Activated CD8-positive, alpha-beta memory T cell treated with anti-CD3 and anti-CD28 coated beads, Interleukin-2, amount 50 U/mL, for 1 hour (primary cell): Measurements from ENCODE around the gene CLEC2L.

ENCODE experiments used
- DNase-seq: peaks from one replicate; pipeline ENCODE4 v3.0.0-alpha.2; 2020; ENCODE audit errors: extremely low read depth

CLEC2L gene

DNA sequence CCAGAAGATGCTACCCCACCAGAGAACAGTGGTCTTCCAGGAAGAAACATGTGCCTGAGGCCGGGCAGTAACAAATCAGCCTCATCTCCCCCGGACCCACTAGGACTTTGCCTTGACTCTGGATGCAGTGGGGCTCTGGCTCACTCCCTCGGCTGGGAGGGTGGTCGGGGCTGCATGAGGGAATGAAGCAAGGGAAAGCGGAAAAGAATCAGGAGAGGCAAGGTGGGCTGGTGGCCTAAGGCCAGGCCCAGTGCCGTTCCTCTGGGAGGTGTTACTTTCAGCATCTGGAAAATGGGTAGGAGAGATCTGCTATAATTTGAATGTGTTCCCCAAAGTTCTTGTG, 51.8 kb downstream of the CLEC2L start:
- DNase-seq: no peak

DNA sequence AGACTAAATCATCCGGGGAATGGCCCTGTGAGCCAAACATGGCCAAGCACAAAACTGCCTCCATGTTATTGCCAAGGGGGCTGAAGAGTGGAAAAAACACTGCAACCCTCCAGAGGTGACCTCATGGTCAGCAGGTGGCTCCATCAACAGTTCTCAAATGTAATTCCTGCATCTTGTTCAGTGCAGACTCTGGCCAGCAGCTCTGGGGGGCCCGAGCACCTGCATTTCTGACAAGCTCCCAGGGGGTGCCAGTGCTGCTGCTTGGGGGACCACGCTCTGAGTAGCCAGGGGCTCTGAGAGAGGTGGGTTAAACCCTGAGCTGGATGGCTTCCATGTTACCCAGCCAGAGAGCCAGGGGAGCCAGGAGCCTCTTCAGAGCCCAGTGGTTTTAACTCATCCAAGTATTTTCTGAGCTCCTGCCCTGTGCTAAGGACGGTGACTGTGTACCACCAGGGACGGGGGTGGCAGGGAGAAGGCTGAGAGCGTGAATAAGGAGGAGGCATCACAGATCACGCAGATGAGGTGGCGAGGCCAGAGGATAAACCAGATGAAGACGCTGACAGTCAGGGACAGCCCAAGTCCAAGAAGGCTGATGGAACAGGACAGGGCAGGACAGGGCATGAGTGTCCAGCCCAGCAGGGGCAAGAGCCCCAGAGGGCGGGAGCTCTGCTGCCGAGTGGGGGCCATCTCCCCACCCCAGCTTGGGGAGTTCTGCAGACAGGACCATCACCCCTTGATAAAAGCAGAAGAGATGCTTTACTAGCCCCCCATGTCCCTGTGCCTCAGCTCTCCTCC, 52.9 kb downstream of the CLEC2L start:
- DNase-seq: no peak

DNA sequence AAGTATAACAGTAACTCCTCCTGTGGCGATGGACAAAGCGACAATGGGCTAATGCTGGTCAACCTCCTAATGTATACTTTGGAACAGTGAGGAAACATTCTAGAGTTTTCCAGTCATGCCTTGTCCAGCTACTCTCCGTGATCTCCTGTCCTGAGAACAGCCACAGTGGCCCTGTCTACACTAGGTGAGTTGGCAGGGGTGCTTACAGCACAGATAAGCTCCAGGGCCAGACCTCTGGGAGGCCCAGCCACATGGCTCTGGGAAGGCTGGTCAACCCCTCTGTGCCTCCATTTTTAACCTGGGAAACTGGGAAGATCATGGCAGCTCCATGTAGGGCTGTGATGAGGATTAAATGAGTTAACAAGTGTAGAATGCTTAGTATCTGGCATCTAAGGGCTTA, 57.0 kb downstream of the CLEC2L start:
- DNase-seq: no peak

DNA sequence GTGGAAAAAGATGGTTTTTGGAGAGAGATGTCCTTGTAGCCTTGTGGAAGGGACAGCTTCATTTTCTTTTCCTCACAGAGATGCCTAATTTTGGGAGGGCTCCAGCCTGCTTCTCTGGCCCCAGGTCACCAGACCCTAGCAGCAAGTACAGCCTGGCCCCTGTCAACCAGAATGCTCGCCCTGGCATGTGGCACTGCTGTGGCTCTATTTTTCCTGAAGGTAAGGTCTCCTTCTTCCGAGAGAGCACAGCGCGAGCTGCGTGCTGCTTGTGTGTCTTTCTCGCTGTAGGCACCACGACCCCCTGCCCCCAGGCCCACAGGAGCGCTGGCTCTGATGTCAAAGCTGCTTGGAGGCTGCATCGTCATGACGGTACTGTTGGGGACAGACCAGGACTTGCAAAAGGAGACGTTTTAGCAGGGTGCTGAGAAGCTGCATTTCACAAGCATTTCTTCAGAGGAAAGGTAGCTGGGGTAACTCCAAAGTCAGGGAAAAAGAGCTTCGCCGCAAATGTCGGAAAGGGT, 58.7 kb downstream of the CLEC2L start:
- DNase-seq: no peak

DNA sequence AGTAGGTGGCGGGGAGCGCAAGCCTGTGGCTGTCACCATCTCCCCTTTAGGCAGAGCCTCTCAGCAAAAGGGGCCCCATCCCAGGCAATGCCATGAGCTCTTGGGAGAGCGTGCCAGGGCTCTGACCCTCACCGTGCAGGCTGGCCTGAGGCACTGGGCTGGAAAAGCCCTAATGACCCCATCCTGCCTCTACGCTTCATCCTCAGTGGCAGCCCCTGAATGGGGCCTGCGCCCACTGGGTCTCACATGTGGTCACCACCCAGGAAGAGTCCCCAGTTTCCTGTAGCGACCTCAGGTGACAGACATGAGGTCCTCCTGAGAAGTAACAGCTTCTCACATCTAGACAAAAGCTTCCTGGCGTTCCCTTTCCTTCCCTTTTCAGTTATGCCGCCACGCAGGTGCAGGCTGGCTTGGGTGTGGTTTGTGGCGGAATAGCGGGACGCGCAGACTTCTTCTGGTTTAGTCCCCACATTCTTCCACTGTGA, 59.2 kb downstream of the CLEC2L start:
- DNase-seq: no peak

DNA sequence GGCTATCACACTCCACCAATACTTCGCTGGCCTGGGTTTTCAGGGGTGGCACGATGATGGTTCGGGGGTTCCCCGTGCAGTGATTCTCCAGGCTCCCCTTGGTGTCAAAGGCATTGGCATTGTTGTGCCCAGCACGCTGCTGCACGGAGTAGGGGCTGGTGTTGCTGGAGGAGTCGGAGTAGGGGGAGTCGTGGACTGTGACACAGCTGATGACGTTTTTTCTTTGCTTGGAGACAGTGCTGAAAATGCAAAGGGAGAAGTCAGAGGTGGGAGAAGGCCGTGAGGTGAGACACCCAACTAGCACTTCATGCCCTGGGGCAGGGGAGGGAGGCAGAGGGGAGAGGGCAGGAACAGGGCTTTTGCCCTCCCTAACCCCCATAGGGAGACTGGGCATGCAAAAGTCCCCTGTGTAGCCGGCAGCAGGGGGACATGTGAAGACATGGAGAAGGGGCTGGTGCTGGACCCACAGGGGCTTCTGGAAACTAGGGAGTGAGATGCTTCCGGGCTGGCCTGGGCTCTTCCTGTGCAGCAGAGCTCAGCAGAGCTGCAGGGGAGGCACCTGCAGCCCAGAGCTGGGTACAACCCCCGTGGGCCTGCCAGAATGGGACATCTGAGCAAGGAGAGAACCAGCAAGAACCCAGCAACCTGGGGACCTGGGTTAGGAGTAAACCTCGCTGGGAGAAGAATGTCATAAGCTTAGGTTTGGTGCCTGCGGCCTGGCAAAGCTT, 60.5 kb downstream of the CLEC2L start:
- no peak for DNase-seq

DNA sequence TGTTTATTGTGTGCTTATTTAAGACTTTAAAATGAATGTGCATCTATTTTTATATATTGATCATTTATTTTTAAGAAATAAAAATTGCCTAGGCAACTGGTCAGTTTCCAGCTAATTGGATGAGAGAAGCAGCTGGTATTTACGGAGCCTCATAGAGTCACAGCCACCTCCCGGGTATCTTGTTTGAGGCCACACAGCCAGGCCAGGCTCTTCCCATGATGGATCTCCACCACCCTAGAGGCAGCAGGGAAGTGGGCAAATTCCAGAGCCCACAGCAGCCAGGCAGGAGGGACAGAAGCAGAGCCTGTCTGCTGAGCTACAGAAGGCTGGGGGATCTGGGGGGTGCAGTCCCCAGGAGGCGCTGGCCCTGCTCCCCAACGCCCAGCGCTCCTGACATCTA, 61.6 kb downstream of the CLEC2L start:
- no peak for DNase-seq

DNA sequence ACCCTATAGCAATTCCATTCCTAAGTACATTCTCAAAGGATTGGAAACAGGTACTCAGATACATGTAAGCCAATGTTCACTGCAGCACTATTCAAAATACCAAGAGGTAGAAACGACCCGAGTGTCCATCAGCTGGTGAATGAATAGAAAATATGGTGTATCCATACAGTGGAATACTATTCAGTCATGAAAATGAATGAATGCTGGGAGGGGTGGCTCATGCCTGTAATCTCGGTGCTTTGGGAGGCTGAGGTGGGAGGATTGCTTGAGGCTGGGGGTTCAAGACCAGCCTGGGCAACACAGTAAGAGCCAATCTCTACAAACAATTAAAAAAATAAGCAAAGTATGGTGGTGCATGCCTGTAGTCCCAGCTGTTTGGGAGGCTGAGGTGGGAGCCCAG, 62.8 kb downstream of the CLEC2L start:
- no peak for DNase-seq

DNA sequence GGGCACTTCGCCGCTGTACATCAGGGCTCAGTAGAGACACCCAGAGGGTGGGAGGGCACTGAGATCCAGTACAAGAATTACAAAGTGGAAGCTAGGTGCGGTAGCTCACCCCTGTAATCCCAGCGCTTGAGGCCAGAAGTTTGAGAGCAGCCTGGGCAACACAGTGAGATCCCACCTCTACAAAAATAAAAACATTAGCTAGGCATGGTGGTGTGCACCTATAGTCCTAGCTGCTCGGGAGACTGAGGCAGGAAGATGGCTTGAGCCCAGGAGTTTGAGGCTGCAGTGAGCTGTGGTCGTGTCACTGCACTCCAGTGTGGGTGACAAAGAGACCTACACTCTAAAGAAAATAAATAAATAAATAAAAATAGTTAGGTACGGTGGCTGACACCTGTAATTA, 64.0 kb downstream of the CLEC2L start:
- no peak for DNase-seq

DNA sequence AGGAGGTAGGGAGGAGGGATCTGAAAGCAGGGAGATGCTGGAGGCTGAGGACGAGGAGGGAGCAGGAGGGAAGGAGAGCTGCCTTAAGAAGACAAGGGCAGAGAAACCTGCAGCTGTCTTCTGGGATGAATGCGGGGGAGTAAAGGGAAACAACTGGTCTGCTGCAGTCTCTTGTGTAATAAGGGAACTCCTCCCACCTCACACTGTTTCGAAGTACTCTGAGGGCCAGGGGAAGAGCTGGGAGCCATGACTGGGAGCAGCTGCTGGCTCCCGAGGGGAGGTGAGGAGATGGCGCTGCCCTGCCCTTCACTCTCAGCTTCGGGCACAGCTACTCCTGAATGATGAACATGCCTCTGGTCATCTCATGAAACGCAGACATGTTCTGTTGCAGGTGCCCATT, 65.1 kb downstream of the CLEC2L start:
- no peak for DNase-seq

DNA sequence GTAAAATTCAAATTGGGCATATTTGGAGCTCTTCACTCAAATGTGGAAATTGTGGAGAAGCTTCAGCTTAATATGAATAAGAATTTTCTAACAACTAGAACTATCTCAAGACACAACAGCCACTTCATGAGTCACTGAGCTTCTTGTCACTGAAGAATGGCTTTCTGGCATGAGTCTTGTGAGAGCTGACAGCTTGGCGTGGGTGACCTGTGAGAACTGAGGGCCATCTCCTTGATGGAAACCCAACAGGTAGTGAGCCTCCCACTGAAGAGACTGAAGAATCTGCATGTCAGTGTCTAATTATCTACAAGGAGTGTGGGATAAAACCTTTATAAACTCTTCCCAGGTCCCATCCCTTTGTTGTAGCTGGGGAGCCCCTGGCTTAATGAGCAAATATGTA, 66.0 kb downstream of the CLEC2L start:
- DNase-seq: no peak

DNA sequence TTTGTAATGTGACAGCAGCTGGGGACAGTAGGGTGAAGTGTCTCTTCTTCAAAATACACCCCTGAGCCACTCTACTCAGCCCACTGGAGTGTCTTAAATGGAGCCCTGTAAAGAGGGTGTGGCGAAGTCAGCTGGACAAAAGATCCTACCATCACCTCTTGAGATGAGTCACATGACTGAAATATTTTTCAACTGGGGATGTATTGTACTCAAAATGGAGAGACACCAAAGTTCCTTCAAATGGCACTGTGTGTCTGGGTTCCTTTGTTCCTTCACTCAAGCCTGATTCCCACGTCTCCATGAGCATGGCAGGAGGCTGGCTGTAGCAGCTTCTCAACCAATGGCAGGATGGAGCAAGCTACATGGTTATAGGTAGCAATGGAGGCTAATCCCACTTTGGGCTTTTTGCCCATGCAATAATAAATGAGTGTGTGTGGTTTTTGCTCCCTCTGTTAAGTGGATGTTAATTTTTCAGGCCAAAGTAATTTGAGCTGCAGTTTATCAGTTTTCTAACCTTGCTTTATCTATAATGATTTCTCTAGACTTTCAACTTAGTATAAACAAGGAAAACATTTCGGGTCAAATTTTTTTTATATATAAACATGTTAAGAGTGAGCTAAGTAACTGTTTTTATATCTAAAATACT, 68.2 kb downstream of the CLEC2L start:
- DNase-seq: no peak

DNA sequence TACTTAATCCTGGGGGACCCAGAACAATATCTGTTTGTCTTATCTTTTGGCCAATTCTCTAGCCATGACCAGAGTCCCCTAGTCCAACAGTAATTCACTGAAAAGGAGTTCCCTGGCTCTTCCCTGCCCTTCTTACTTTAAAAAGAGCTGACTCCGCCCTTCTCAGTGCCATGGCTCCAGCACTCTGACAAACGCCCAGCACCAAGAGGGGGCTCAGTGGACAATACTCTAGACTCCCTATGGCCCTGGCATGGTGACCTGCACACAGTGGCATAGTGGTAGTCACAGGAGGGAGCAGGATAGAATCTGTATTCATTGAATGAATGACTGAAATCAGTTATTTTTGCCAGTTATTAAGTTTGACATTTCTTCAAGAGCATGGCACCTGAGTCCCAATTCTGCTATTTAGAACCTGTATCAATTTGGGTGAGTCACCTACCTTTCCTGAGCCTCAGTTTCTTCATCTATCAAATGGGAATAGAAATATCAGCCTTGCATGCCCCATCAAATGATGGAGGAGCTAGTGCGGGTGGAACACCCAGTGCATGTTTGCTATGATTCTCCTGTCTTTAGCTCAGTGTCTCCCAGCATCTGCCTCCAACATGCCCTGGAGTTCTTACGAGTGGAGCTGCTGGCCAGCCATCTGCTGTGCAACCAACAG, 69.4 kb downstream of the CLEC2L start:
- DNase-seq: no peak

DNA sequence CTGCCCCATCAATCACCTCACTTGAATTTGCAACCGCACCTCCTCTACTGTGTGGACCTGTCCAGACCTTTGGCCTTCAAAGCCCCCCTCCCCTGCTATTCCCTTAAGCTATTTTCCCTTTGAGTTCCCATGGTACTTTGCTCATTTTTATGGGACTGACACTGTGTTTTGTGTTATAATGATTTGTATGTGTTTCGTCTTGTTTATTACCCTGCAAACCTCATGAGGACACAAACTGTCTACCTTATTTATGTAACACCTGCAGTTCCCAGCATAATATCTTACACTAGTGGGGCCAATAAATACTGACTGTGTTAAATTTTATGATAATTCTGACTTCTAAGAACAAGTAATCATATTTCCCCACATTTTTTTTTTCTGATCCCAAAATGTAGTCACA, 70.6 kb downstream of the CLEC2L start:
- DNase-seq: no peak
